OCI-M1 (cell line): Measurements from ENCODE around the gene TMEM271.

Source experiments
- DNase-seq: peaks from one replicate; lab custom pipeline; 2025; lab: John Stamatoyannopoulos, UW

TMEM271 gene

GRCh38 chr4:532588-533317, 43.3 kb downstream of the TMEM271 start:
- no peak for DNase-seq

- no peak for DNase-seq
Measured at GRCh38 chr4:531721-532565, 44.2 kb downstream of the TMEM271 start.

- no peak for DNase-seq
Measured at GRCh38 chr4:531076-531475, 45.0 kb downstream of the TMEM271 start.

- no peak for DNase-seq
Measured at GRCh38 chr4:530017-530781, 45.9 kb downstream of the TMEM271 start.

- no peak for DNase-seq
Measured at GRCh38 chr4:529563-529962, 46.5 kb downstream of the TMEM271 start.

GRCh38 chr4:528835-529234, 47.3 kb downstream of the TMEM271 start:
- DNase-seq = no peak

- no peak for DNase-seq
Measured at GRCh38 chr4:528296-528695, 47.8 kb downstream of the TMEM271 start.

GRCh38 chr4:526971-527460, 49.1 kb downstream of the TMEM271 start:
- no peak for DNase-seq

GRCh38 chr4:526189-526909, 49.7 kb downstream of the TMEM271 start:
- no peak for DNase-seq

GRCh38 chr4:525660-526059, 50.4 kb downstream of the TMEM271 start:
- DNase-seq = no peak

- no peak for DNase-seq
Measured at GRCh38 chr4:524196-524595, 51.9 kb downstream of the TMEM271 start.
